Brain microvascular endothelial cell (primary cell): ENCODE results near the gene MATN1.

ENCODE experiments used
- DNase-seq: peaks from one replicate; pipeline ENCODE4 v3.0.0-alpha.2; 2020
- H3K27ac ChIP-seq: fragments of 250-450 bp; sonication (Bioruptor Pico); 2 replicates; pipeline ENCODE4 v1.5.1; 2020; ENCODE audit warnings: mild to moderate bottlenecking, moderate library complexity
- H3K27me3 ChIP-seq: fragments of 250-450 bp; sonication (Bioruptor Pico); replicated peaks from 2 replicates; pipeline ENCODE4 v1.5.1; 2020; ENCODE audit warnings: mild to moderate bottlenecking
- H3K36me3 ChIP-seq: fragments of 250-450 bp; sonication (Bioruptor Pico); replicated peaks from 2 replicates; pipeline ENCODE4 v1.5.1; 2020; ENCODE audit warnings: mild to moderate bottlenecking
- H3K4me3 ChIP-seq: 2 replicates; pipeline ENCODE4 v1.5.1; 2011; ENCODE audit warnings: low read depth, mild to moderate bottlenecking, control low read depth, low read length, moderate library complexity
- in situ Hi-C: cut with HindIII; loops from 2 replicates; pipeline ENCODE4 v1.10.0; 2017; ENCODE audit warnings: low sequenced_read_pairs, low pct_ligation_motif_present
- TF ChIP-seq, protein P1 (sequence below): IDR thresholded peaks from 2 replicates; pipeline ENCODE4 v1.5.1; 2011; ENCODE audit warnings: low read depth, mild to moderate bottlenecking, moderate library complexity, low read length, control low read depth, inconsistent platforms; ENCODE audit errors: missing control alignments

Gene MATN1

DNA sequence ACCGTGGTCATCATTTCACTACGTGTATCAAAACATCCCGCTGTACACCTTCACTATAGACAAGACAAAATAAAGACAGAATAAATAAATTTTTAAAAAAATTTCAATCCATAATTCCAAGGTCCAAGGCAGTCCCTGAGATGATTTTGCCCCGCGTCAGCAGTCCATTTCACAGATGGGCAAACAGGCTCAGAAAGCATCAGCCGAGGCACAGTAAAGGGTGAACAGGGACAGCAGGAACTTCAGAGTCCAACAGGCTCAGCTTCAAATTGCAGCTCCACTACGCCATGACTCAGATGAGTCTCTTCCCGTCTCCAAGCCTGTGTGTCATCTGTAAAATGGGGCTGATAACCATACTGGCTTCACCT is 15.0 kb downstream of the MATN1 start:
- TF ChIP-seq, protein P1, sequence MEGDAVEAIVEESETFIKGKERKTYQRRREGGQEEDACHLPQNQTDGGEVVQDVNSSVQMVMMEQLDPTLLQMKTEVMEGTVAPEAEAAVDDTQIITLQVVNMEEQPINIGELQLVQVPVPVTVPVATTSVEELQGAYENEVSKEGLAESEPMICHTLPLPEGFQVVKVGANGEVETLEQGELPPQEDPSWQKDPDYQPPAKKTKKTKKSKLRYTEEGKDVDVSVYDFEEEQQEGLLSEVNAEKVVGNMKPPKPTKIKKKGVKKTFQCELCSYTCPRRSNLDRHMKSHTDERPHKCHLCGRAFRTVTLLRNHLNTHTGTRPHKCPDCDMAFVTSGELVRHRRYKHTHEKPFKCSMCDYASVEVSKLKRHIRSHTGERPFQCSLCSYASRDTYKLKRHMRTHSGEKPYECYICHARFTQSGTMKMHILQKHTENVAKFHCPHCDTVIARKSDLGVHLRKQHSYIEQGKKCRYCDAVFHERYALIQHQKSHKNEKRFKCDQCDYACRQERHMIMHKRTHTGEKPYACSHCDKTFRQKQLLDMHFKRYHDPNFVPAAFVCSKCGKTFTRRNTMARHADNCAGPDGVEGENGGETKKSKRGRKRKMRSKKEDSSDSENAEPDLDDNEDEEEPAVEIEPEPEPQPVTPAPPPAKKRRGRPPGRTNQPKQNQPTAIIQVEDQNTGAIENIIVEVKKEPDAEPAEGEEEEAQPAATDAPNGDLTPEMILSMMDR: no peak
- DNase-seq: no peak
- in situ Hi-C loops: no loop called here
- peaks cover 4% of the 10 kb centered on the region for H3K27me3 ChIP-seq
- H3K36me3 ChIP-seq: no peaks in the 10 kb centered on the region
- no peak overlapping the region for H3K27ac ChIP-seq
- no peak overlapping the region for H3K4me3 ChIP-seq

DNA sequence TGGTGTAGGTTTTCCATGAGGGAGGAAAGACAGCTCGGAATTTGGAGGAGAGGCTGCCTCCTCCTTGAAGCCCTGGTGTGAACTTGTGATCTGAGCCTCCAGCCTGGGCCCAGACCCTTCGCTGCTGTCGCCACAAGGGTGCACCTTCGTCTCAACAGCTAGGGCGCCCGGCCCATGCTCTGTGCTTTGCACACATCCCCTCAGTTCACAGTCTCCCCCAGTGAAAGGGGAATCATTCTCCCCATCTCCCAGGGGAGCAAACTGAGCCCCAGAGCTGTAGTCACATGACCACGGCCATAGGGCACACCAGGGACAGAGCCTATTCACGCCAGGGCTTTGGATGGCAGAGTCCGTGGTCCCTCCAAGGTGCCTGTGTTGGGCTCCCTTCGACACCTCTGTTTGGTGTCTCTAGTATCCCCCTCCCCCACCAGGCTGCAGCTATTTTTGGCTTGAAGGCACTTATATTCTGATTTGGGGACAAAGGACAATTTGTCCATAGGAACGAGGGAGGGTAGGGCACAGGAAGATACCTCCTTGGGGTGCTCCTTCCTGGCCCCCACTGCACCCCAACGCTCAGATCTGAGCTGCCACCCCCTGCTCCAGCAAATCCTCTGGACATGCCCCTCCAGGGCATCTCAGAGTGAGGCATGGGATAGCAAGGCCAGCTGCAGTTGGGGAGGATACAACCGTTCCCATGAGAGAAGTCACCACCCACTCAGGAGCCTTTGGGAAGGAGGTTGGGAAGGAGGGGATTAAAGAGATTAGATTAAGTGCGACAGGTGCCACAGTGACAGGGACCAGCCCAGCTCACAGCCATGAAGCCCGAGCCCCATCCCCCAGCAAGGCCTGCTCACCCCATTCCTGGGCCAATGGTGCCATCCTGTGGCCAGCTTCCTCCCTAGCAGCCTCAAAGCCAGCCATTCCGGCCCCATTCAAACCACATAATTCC is 15.7 kb downstream of the MATN1 start:
- Histone ChIP-seq H3K4me3 (no peak overlapping the region), H3K36me3 (no peaks in the 10 kb centered on the region), H3K27ac (no peak overlapping the region), H3K27me3 (peaks cover 4% of the 10 kb centered on the region)
- in situ Hi-C loops: no loop called here
- peak; percentile 37 for DNase-seq
- TF ChIP-seq, protein P1: peak; percentile 90

DNA sequence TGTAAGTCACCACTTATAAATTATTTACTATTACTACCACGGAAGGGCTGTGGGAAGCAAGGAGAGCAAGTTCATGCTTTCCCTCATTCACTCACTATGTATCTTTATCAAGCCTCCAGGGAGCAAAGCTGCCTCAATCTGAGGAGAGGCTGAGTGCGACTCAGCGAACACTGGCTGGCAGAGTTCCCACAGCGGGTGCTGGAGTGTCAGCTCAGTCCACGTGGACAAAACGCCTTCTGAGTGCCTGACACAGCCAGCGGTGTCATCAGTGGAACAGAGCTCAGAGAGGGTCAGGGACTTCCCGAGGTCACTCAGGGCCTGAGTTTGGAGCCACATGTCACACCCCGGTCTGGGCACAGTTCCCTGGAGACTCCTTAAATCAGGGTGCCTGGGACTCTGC is 16.9 kb downstream of the MATN1 start:
- H3K27me3 ChIP-seq: peaks cover 2% of the 10 kb centered on the region
- in situ Hi-C loops: no loop called here
- H3K36me3 ChIP-seq: no peaks in the 10 kb centered on the region
- TF ChIP-seq, protein P1: no peak
- H3K27ac ChIP-seq: no peak overlapping the region
- DNase-seq: peak; percentile 60
- H3K4me3 ChIP-seq: no peak overlapping the region

DNA sequence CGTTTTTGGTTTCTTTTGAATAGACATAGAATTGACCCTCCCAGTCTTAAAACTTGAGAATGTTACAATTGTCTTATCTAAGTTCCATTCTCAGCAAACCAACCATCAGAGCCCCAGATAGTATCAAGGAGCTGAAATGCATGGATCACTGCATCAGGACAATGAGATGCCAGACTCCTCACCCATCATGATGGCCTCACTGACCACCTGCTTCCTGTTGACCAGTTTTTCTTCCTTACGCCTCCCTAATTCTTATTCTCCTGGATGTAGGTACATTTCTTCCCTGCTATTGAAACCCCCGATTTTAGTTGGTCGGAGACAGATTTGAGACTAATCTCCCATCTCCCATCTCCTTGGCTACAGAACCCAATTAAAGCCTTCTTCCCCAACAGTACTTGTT is 17.7 kb downstream of the MATN1 start:
- TF ChIP-seq, protein P1: no peak
- DNase-seq: no peak
- Histone ChIP-seq H3K36me3 (no peaks in the 10 kb centered on the region), H3K4me3 (no peak overlapping the region), H3K27ac (no peak overlapping the region), H3K27me3 (peaks cover 2% of the 10 kb centered on the region)
- in situ Hi-C loops: no loop called here

DNA sequence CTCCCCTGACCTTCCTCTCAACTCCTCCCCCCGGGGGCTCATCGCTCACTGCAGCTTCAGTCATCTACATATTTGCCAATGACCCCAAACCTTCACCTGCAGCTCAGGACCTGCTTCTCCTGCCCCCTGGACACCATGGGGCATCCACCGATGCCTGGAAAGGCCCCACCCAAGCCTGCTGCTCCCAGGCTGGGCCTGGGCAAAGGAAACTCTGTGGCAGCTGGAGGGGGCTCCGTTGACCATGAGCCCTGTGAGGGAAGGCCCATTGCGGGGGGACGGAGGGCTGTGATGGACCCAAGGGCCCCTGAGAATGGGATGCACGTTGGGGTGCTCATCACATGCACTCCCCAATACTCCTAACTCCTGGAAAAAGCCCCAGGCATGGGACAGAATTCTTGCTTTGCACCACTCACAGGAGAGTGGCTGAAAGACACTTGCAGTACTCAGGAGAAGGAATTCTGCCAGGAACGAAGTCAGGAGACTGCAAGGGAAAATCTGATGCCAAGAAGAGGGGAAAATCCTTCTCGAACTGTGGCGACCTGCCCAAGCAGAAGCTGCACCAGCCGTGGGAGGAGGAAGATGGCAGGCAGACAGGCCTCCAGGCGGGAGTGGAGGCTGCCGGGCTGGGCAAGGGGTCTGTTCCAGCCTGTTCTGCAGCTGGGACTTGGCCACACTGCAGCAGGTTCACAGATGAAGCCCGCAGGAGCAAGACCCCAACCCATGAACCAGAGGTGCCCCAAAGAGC is 18.4 kb downstream of the MATN1 start:
- Histone ChIP-seq H3K36me3 (no peaks in the 10 kb centered on the region), H3K4me3 (no peak overlapping the region), H3K27me3 (peaks cover 2% of the 10 kb centered on the region), H3K27ac (no peak overlapping the region)
- in situ Hi-C loops: no loop called here
- no peak for DNase-seq
- TF ChIP-seq, protein P1: no peak
